IMR-90 (cell line): ENCODE results near the gene CSRP2.

Source experiments
- BHLHE40 ChIP-seq: fragments of 150-350 bp; IDR thresholded peaks from 2 replicates; pipeline ENCODE4 v1.6.1; 2016; ENCODE audit warnings: mild to moderate bottlenecking, low read depth, low read length
- MAFK ChIP-seq: IDR thresholded peaks from 2 replicates; pipeline ENCODE4 v1.6.1; 2012; ENCODE audit warnings: low read depth, low read length, improper control_type of control experiment
- MAZ ChIP-seq: IDR thresholded peaks from 2 replicates; pipeline ENCODE4 v1.6.1; 2012; ENCODE audit warnings: low read depth, mild to moderate bottlenecking, low read length, improper control_type of control experiment, moderate library complexity, borderline replicate concordance
- MXI1 ChIP-seq: IDR thresholded peaks from 2 replicates; pipeline ENCODE4 v1.6.1; 2012; ENCODE audit warnings: low read depth, mild to moderate bottlenecking, low read length, moderate library complexity, borderline replicate concordance
- NFE2L2 ChIP-seq: fragments of 150-350 bp; IDR thresholded peaks from 2 replicates; pipeline ENCODE4 v1.6.1; 2016; ENCODE audit warnings: low read depth, mild to moderate bottlenecking, low read length
- POLR2A ChIP-seq: IDR thresholded peaks from 2 replicates; pipeline ENCODE4 v1.6.1; 2012; ENCODE audit warnings: mild to moderate bottlenecking, low read depth, low read length
- RAD21 ChIP-seq: IDR thresholded peaks from 2 replicates; pipeline ENCODE4 v1.6.1; 2012; ENCODE audit warnings: low read length, improper control_type of control experiment
- RCOR1 ChIP-seq: IDR thresholded peaks from 2 replicates; pipeline ENCODE4 v1.6.1; 2012; ENCODE audit warnings: mild to moderate bottlenecking, low read length, improper control_type of control experiment; ENCODE audit not compliant: insufficient replicate concordance
- TF ChIP-seq, protein P1 (sequence below): conservative IDR thresholded peaks from 2 replicates; pipeline ENCODE4 v1.5.1; 2012; ENCODE audit warnings: mild to moderate bottlenecking, low read depth, low read length, improper control_type of control experiment
- TF ChIP-seq, protein P2 (sequence below): fragments of 150-350 bp; IDR thresholded peaks from 2 replicates; pipeline ENCODE4 v1.6.1; 2017; ENCODE audit warnings: mild to moderate bottlenecking, antibody characterized with exemption, low read length, low read depth
- TF ChIP-seq, protein P3 (sequence below): fragments of 150-350 bp; IDR thresholded peaks from 2 replicates; pipeline ENCODE4 v1.6.1; 2016; ENCODE audit warnings: low read depth, mild to moderate bottlenecking, low read length, moderate library complexity, borderline replicate concordance

DNA sequence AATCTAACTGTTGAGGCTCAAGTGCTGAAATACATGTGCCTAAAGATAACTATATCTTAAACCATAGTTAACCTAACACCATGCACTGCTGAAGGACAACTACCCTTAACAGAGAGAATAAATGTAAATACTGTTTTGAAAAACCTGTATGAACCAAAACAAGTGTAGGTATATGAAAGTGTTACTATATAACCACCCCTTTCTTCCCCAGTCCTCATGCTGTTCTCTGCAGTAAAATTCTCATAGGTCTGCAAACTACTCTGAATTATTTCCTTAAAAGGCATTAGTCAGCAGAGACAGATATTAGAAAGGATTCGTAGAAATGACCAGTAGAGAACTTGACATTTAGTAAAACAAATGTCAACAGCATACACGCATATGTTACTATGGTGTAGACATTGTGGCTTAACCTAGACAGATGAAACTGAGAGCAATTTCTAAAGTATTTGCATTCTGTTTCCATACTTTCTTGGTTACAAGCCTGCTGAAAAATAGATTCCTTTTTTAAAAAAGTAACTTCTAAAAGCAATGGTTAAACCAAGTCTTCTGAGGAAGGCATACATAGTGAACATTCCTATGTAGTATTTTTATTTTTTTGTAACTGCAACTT is 13.9 kb downstream of the CSRP2 start:
- TF ChIP-seq, protein P1, sequence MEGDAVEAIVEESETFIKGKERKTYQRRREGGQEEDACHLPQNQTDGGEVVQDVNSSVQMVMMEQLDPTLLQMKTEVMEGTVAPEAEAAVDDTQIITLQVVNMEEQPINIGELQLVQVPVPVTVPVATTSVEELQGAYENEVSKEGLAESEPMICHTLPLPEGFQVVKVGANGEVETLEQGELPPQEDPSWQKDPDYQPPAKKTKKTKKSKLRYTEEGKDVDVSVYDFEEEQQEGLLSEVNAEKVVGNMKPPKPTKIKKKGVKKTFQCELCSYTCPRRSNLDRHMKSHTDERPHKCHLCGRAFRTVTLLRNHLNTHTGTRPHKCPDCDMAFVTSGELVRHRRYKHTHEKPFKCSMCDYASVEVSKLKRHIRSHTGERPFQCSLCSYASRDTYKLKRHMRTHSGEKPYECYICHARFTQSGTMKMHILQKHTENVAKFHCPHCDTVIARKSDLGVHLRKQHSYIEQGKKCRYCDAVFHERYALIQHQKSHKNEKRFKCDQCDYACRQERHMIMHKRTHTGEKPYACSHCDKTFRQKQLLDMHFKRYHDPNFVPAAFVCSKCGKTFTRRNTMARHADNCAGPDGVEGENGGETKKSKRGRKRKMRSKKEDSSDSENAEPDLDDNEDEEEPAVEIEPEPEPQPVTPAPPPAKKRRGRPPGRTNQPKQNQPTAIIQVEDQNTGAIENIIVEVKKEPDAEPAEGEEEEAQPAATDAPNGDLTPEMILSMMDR: no peak
- no peak for TF ChIP-seq RAD21
- TF ChIP-seq POLR2A: no peak
- no peak for TF ChIP-seq RCOR1
- TF ChIP-seq, protein P2, sequence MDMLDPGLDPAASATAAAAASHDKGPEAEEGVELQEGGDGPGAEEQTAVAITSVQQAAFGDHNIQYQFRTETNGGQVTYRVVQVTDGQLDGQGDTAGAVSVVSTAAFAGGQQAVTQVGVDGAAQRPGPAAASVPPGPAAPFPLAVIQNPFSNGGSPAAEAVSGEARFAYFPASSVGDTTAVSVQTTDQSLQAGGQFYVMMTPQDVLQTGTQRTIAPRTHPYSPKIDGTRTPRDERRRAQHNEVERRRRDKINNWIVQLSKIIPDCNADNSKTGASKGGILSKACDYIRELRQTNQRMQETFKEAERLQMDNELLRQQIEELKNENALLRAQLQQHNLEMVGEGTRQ: no peak
- no peak for TF ChIP-seq NFE2L2
- TF ChIP-seq MAFK: 0 out of 2 replicates have a peak, but pooled peaks have one; percentile 6
- TF ChIP-seq MAZ: no peak
- TF ChIP-seq BHLHE40: no peak
- no peak for TF ChIP-seq MXI1
- TF ChIP-seq, protein P3, sequence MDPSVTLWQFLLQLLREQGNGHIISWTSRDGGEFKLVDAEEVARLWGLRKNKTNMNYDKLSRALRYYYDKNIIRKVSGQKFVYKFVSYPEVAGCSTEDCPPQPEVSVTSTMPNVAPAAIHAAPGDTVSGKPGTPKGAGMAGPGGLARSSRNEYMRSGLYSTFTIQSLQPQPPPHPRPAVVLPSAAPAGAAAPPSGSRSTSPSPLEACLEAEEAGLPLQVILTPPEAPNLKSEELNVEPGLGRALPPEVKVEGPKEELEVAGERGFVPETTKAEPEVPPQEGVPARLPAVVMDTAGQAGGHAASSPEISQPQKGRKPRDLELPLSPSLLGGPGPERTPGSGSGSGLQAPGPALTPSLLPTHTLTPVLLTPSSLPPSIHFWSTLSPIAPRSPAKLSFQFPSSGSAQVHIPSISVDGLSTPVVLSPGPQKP: no peak
